GM12878 (cell line): ENCODE measurements around the gene OR5K1. TPM values are rescaled to one million over a fixed set of nuclear protein-coding genes. Genes with fewer than 3 reads are reported as not detected.

Source experiments
- ATAC-seq: fragments of 200-7000 bp; cut with Tn5 transposase; 3 replicates; pipeline ENCODE4 v1.9.1; 2020; ENCODE audit warnings: mild to moderate bottlenecking, moderate library complexity
- BruUV-seq: library from RNA; stranded (reverse); fragments of 400-500 nt; replicated peaks from 2 replicates; lab custom pipeline; 2021; lab: Mats Ljungman, UMichigan
- CTCF ChIA-PET: fragments of 300-600 bp; sonication (Branson Sonifier 250); formaldehyde crosslinking; extraction: SDS; loops from one replicate; lab custom pipeline; 2021; ENCODE audit warnings: inconsistent platforms; lab: Yijun Ruan, JAX
- POLR2A ChIA-PET: fragments of 350-600 bp; formaldehyde crosslinking; extraction: SDS; loops from one replicate; lab custom pipeline; 2021; ENCODE audit warnings: inconsistent platforms; lab: Charles Lee
- RAD21 ChIA-PET: fragments of 300-600 bp; sonication (Branson Sonifier 250); formaldehyde crosslinking; loops from one replicate; lab custom pipeline; 2023; ENCODE audit warnings: antibody characterized with exemption; ENCODE audit not compliant: unreplicated experiment; lab: Charles Lee
- SMC1A ChIA-PET: fragments of 300-600 bp; sonication (Branson Sonifier 250); formaldehyde crosslinking; loops from one replicate; lab custom pipeline; 2023; ENCODE audit not compliant: unreplicated experiment, uncharacterized antibody; lab: Charles Lee
- DNase-seq: peaks from one replicate; pipeline ENCODE4 v3.0.0-alpha.2; 2011; ENCODE audit warnings: low read depth, low spot score
- FAIRE-seq: peaks from 3 replicates; lab custom pipeline; 2011; peaks lifted over from hg19 to GRCh38; lab: Jason Lieb, UNC
- H2AFZ ChIP-seq: 2 replicates; pipeline ENCODE4 v1.6.0; 2011; ENCODE audit warnings: low read depth, low read length, control low read depth; ENCODE audit not compliant: control insufficient read depth
- H3K27ac ChIP-seq: 2 replicates; pipeline ENCODE4 v1.5.1; 2011; ENCODE audit warnings: control low read depth; ENCODE audit not compliant: control insufficient read depth, insufficient read depth
- H3K27me3 ChIP-seq, 2 experiments: replicated peaks in 1 of 2; 2 replicates each; pipeline versions ENCODE4 v1.6.0 to v1.6.1; 2011; ENCODE audit warnings: low read length in 1 of 2; ENCODE audit not compliant: control insufficient read depth in 2 of 2, insufficient read depth in 2 of 2
- H3K36me3 ChIP-seq, 2 experiments: 2 replicates each; pipeline ENCODE4 v1.5.1; 2011; ENCODE audit warnings: low read length in 1 of 2; ENCODE audit not compliant: control insufficient read depth in 2 of 2, insufficient read depth in 2 of 2
- H3K4me1 ChIP-seq: 2 replicates; pipeline ENCODE4 v1.6.1; 2011; ENCODE audit warnings: mild to moderate bottlenecking, low read length, moderate library complexity, mixed read lengths; ENCODE audit not compliant: control insufficient read depth, insufficient read depth
- H3K4me2 ChIP-seq: 2 replicates; pipeline ENCODE4 v1.6.0; 2011; ENCODE audit warnings: control low read depth; ENCODE audit not compliant: control insufficient read depth, insufficient read depth
- H3K4me3 ChIP-seq: fragments of 200-600 bp; sonication (generic); 2 replicates; pipeline ENCODE4 v1.5.1; 2016
- H3K79me2 ChIP-seq: 2 replicates; pipeline ENCODE4 v1.6.0; 2011; ENCODE audit warnings: low read length; ENCODE audit not compliant: control insufficient read depth, insufficient read depth
- H3K9ac ChIP-seq: 2 replicates; pipeline ENCODE4 v1.8.0; 2011; ENCODE audit warnings: low read length, control low read depth, mixed read lengths; ENCODE audit not compliant: control insufficient read depth, insufficient read depth
- H3K9me3 ChIP-seq: replicated peaks from 3 replicates; pipeline ENCODE4 v1.5.1; 2011; ENCODE audit warnings: mild to moderate bottlenecking, low read length; ENCODE audit not compliant: control insufficient read depth, insufficient read depth
- H4K20me1 ChIP-seq: 2 replicates; pipeline ENCODE4 v1.6.0; 2011; ENCODE audit not compliant: control insufficient read depth, insufficient read depth
- BHLHE40 ChIP-seq, 2 experiments: fragments of 450-650 bp in 1 of 2; IDR thresholded peaks; 2 replicates each; pipeline ENCODE4 v1.6.1; 2011 to 2017; ENCODE audit warnings: low read depth in 2 of 2, borderline replicate concordance in 1 of 2, improper control_type of control experiment in 1 of 2, low read length in 1 of 2, mild to moderate bottlenecking in 1 of 2
- IKZF1 ChIP-seq: fragments of 450-650 bp; conservative IDR thresholded peaks from 2 replicates; pipeline ENCODE4 v1.6.1; 2017; ENCODE audit warnings: antibody characterized with exemption, mild to moderate bottlenecking
- POLR2A ChIP-seq: IDR thresholded peaks from 2 replicates; pipeline ENCODE4 v1.6.1; 2011; ENCODE audit warnings: low read depth, mild to moderate bottlenecking, low read length
- RBBP5 ChIP-seq: fragments of 200-600 bp; sonication (generic); conservative IDR thresholded peaks from 2 replicates; pipeline ENCODE4 v1.6.1; 2016
- RCOR1 ChIP-seq: conservative IDR thresholded peaks from 2 replicates; pipeline ENCODE4 v1.6.1; 2012; ENCODE audit warnings: low read depth, low read length, improper control_type of control experiment
- TCF7 ChIP-seq: IDR thresholded peaks from 2 replicates; pipeline ENCODE4 v1.6.1; 2014; ENCODE audit warnings: antibody characterized with exemption, borderline replicate concordance
- WGBS: methylation state at CpG from one replicate; pipeline ENCODE4 v1.1.6; 2016; ENCODE audit warnings: low lambda C conversion rate; ENCODE audit not compliant: insufficient replicate concordance, insufficient coverage; ENCODE audit errors: missing lambda C conversion rate; 5-methylcytosine and 5-hydroxymethylcytosine counted together
- in situ Hi-C: fragments of 300-500 bp; cut with MboI; formaldehyde crosslinking; loops from 9 replicates; pipeline ENCODE4 v1.14.3; 2018; ENCODE audit warnings: mixed read lengths
- intact Hi-C: fragments of 100-400 bp; cut with micrococcal nuclease; formaldehyde crosslinking; loops from one replicate; pipeline ENCODE4 v1.14.2; 2022; ENCODE audit not compliant: unreplicated experiment
- polyA plus RNA-seq, 11 experiments: library from polyadenylated mRNA; depleted of rRNA in 4 of 11; unstranded in 6 of 11; stranded (reverse) in 5 of 11; fragments of >200 nt; fragmentation: Nextera tagmentation in 4 of 11; fragmentation: Illumina TruSeq in 1 of 11; extraction: Ambion mirVana in 4 of 11; extraction: Trizol in 1 of 11; gene quantifications; 1 replicate in 1 of 11; 2 replicates in 10 of 11; pipeline versions ENCODE4 v1.2.1 to v1.2.3, GENCODE V29; 2011 to 2016; ENCODE audit warnings: inconsistent platforms in 2 of 11, missing spikeins in 2 of 11, low read depth in 1 of 11
- total RNA-seq, 4 experiments: library from RNA; depleted of rRNA in 3 of 4; stranded (reverse); fragments of >200 nt in 3 of 4; fragmentation: Illumina TruSeq in 1 of 4; extraction: Trizol in 1 of 4; gene quantifications; 2 replicates each; pipeline versions ENCODE4 v1.2.1 to v1.2.3, GENCODE V29; 2013 to 2021
- TF ChIP-seq, protein P1 (sequence below): IDR thresholded peaks from 2 replicates; pipeline ENCODE4 v1.6.1; 2012; ENCODE audit warnings: low read length, inconsistent platforms
- TF ChIP-seq, protein P2 (sequence below): IDR thresholded peaks from 2 replicates; pipeline ENCODE4 v1.6.1; 2012; ENCODE audit warnings: low read depth, low read length, improper control_type of control experiment
- TF ChIP-seq, protein P3 (sequence below): fragments of 450-650 bp; IDR thresholded peaks from 2 replicates; pipeline ENCODE4 v1.6.1; 2017; ENCODE audit warnings: mild to moderate bottlenecking
- TF ChIP-seq, protein P4 (sequence below): fragments of 450-650 bp; formaldehyde crosslinking; IDR thresholded peaks from 2 replicates; pipeline ENCODE4 v1.5.0; 2022; ENCODE audit warnings: mild to moderate bottlenecking, missing genetic modification characterization

OR5K1 gene
- total and polyA plus RNA-seq, 10 of the 15 experiments (the other 5 are each of a cell fraction or from before 2014, with no cell fraction given) = 0.50 TPM; not detected in 9

DNA sequence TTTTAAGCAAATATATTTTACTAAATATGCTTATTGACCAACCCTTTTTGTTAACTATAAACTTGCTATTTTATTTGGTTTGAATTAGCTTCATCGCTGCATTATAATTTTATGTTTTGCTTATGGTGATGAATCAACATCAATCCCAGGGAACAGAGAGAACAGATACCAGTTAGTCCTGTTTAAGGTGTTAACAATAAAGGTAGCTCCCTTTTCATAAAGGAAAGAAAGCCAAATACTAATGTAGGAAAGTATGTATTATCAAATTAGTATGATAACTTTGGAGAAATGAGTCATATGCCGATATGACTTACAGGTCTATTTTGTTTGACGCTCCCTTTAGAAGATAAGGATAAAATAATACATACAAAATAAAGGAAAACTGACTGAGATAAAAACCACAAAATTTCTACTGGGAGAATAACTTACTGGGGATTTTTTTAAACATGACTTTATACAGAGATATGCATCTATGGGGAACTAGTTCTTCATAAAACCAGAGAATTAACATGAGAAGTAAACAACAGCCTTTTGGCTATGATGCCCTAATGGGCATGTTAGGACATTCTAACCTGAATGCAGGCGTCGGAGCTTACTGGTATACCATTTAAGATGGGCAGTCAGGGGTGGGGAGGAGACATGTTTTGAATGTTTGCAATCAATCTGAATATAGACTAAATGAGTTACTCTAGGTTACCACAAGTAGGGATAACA is 39.0 kb downstream of the OR5K1 start:
- H3K9me3 ChIP-seq = no peaks in the 10 kb centered on the region
- TF ChIP-seq BHLHE40 (IDR thresholded peaks at IDR 0.05; ENCODE audit: borderline replicate concordance in 1 of 2, low read depth in 2 of 2, low read length in 1 of 2) = no peak
- no peak for TF ChIP-seq RBBP5
- TF ChIP-seq, protein P1, sequence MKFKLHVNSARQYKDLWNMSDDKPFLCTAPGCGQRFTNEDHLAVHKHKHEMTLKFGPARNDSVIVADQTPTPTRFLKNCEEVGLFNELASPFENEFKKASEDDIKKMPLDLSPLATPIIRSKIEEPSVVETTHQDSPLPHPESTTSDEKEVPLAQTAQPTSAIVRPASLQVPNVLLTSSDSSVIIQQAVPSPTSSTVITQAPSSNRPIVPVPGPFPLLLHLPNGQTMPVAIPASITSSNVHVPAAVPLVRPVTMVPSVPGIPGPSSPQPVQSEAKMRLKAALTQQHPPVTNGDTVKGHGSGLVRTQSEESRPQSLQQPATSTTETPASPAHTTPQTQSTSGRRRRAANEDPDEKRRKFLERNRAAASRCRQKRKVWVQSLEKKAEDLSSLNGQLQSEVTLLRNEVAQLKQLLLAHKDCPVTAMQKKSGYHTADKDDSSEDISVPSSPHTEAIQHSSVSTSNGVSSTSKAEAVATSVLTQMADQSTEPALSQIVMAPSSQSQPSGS = no peak
- TF ChIP-seq POLR2A = no peak
- TF ChIP-seq, protein P2, sequence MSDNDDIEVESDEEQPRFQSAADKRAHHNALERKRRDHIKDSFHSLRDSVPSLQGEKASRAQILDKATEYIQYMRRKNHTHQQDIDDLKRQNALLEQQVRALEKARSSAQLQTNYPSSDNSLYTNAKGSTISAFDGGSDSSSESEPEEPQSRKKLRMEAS = no peak
- TF ChIP-seq, protein P3, sequence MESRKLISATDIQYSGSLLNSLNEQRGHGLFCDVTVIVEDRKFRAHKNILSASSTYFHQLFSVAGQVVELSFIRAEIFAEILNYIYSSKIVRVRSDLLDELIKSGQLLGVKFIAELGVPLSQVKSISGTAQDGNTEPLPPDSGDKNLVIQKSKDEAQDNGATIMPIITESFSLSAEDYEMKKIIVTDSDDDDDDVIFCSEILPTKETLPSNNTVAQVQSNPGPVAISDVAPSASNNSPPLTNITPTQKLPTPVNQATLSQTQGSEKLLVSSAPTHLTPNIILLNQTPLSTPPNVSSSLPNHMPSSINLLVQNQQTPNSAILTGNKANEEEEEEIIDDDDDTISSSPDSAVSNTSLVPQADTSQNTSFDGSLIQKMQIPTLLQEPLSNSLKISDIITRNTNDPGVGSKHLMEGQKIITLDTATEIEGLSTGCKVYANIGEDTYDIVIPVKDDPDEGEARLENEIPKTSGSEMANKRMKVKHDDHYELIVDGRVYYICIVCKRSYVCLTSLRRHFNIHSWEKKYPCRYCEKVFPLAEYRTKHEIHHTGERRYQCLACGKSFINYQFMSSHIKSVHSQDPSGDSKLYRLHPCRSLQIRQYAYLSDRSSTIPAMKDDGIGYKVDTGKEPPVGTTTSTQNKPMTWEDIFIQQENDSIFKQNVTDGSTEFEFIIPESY = no peak
- no peak for TF ChIP-seq RCOR1
- no peak for TF ChIP-seq IKZF1
- TF ChIP-seq, protein P4, sequence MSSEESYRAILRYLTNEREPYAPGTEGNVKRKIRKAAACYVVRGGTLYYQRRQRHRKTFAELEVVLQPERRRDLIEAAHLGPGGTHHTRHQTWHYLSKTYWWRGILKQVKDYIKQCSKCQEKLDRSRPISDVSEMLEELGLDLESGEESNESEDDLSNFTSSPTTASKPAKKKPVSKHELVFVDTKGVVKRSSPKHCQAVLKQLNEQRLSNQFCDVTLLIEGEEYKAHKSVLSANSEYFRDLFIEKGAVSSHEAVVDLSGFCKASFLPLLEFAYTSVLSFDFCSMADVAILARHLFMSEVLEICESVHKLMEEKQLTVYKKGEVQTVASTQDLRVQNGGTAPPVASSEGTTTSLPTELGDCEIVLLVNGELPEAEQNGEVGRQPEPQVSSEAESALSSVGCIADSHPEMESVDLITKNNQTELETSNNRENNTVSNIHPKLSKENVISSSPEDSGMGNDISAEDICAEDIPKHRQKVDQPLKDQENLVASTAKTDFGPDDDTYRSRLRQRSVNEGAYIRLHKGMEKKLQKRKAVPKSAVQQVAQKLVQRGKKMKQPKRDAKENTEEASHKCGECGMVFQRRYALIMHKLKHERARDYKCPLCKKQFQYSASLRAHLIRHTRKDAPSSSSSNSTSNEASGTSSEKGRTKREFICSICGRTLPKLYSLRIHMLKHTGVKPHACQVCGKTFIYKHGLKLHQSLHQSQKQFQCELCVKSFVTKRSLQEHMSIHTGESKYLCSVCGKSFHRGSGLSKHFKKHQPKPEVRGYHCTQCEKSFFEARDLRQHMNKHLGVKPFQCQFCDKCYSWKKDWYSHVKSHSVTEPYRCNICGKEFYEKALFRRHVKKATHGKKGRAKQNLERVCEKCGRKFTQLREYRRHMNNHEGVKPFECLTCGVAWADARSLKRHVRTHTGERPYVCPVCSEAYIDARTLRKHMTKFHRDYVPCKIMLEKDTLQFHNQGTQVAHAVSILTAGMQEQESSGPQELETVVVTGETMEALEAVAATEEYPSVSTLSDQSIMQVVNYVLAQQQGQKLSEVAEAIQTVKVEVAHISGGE = no peak
- no peak for TF ChIP-seq TCF7
- TF ChIP-seq, all 136 proteins: peak for 0
- no TSS peak for BruUV-seq
- no peak for DNase-seq
- RAD21 ChIA-PET = no interaction called here
- 88% methylated on average over 5 of the region's 5 CpGs for WGBS
- SMC1A ChIA-PET = interaction anchor here (2.3 kb wide), 1 partner anchor 14 kb away, joined by 6 read pairs; no protein-coding TSS in a partner anchor
- H3K4me2 ChIP-seq = no peak overlapping the region
- no peak overlapping the region for H3K4me3 ChIP-seq
- H3K4me1 ChIP-seq = no peaks in the 10 kb centered on the region
- CTCF ChIA-PET = interaction anchor here (0.7 to 2.0 kb wide), 2 partner anchors 70 to 158 kb away, joined by 3 to 7 read pairs; no protein-coding TSS in a partner anchor
- POLR2A ChIA-PET = no interaction called here
- H4K20me1 ChIP-seq = no peaks in the 10 kb centered on the region
- no peak for ATAC-seq
- no peak overlapping the region for H2AFZ ChIP-seq
- no peak for FAIRE-seq
- no peaks in the 10 kb centered on the region for H3K27me3 ChIP-seq
- no peak overlapping the region for H3K27ac ChIP-seq
- no peak overlapping the region for H3K9ac ChIP-seq
- H3K36me3 ChIP-seq = no peaks in the 10 kb centered on the region
- intact Hi-C loops (no loop called here), in situ Hi-C loops (no loop called here)
- no peaks in the 10 kb centered on the region for H3K79me2 ChIP-seq
